ENCODE measurements around the gene ASCL3. TPM values are rescaled to one million over a fixed set of nuclear protein-coding genes. Genes with fewer than 3 reads are reported as not detected.

Gene ASCL3
- polyA plus RNA-seq, 1 donor from 2014 or later, result not detected

DNA sequence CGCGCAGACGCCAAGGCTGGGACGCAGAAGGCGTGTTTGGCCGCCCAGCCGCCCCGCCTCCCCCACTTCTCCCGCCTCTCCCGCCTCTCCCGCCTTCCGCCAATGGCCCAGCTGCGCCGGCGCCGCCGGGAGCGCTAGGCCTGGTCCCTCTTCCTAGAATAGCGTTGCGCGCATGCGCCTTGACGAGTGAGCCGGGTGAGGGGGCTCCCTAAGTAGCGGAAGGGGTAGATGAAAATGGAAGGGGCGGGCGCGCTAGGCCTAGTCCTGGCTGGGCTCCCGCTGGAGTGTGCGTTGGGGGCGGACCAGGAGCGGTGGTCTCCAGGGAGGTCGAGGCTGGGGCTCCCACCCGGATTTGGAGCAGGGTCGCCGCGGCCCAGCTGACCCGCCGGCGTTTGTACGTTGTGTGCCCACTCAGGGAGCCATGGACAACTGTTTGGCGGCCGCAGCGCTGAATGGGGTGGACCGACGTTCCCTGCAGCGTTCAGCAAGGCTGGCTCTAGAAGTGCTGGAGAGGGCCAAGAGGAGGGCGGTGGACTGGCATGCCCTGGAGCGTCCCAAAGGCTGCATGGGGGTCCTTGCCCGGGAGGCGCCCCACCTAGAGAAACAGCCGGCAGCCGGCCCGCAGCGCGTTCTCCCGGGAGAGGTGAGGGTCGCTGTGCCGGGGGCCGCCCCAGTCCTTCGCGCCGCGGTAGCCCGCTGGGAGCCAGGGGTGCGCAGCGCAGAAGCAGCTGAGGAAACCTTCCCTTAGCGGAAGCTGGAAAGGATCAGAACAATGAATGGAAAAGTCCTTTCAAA is 31.6 kb downstream of the ASCL3 start, which contains the start of gene AKIP1:
TSS of gene AKIP1 (plus strand) at position 161 of the 795 bp plus-strand sequence. CDS start at position 422, 261 bp downstream.
- Histone ChIP-seq H3K9me3 (ENCODE audit: low read length) (no peaks in the 10 kb centered on the region), H3K36me3 (ENCODE audit: insufficient read depth, low read length) (no peaks in the 10 kb centered on the region), H3F3A (ENCODE audit: insufficient read depth, low read length, poor library complexity, severe bottlenecking) (no peaks in the 10 kb centered on the region), H3K27me3 (ENCODE audit: insufficient read depth, low read depth, low read length) (no peaks in the 10 kb centered on the region), H3K9ac (ENCODE audit: low read length) (peak within 1 kb of the TSS; percentile 96), H3K79me2 (replicated peaks; ENCODE audit: insufficient read depth, low read length) (peaks cover 12% of the 10 kb centered on the region), H3K4me3 (ENCODE audit: low read length) (peak within 1 kb of the TSS; percentile 98), H3K4me2 (ENCODE audit: low read length) (peak within 1 kb of the TSS; percentile 39), H2AFZ (ENCODE audit: low read depth, low read length) (peak within 1 kb of the TSS; percentile 98), H4K20me1 (ENCODE audit: insufficient read depth) (no peaks in the 10 kb centered on the region), H3K27ac (ENCODE audit: low read length) (peak within 1 kb of the TSS; percentile 94), H3K9me2 (ENCODE audit: insufficient read depth, low read length) (no peaks in the 10 kb centered on the region)
- TF ChIP-seq RAD21 (conservative IDR thresholded peaks at IDR 0.05) (no peak), POLR2AphosphoS5 (IDR thresholded peaks at IDR 0.05) (peak; percentile 90), EZH2 (IDR thresholded peaks at IDR 0.05; ENCODE audit: borderline replicate concordance, insufficient read depth, low read length, poor library complexity, severe bottlenecking) (no peak), TAF1 (IDR thresholded peaks at IDR 0.05; ENCODE audit: low read depth) (peak; percentile 38), EP300 (conservative IDR thresholded peaks at IDR 0.05; ENCODE audit: poor library complexity, severe bottlenecking) (peak; percentile 26), MXI1 (conservative IDR thresholded peaks at IDR 0.05; ENCODE audit: poor library complexity, severe bottlenecking) (peak; percentile 66), SMC3 (conservative IDR thresholded peaks at IDR 0.05; ENCODE audit: poor library complexity) (peak; percentile 42)
- TF ChIP-seq, protein P1, sequence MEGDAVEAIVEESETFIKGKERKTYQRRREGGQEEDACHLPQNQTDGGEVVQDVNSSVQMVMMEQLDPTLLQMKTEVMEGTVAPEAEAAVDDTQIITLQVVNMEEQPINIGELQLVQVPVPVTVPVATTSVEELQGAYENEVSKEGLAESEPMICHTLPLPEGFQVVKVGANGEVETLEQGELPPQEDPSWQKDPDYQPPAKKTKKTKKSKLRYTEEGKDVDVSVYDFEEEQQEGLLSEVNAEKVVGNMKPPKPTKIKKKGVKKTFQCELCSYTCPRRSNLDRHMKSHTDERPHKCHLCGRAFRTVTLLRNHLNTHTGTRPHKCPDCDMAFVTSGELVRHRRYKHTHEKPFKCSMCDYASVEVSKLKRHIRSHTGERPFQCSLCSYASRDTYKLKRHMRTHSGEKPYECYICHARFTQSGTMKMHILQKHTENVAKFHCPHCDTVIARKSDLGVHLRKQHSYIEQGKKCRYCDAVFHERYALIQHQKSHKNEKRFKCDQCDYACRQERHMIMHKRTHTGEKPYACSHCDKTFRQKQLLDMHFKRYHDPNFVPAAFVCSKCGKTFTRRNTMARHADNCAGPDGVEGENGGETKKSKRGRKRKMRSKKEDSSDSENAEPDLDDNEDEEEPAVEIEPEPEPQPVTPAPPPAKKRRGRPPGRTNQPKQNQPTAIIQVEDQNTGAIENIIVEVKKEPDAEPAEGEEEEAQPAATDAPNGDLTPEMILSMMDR (IDR thresholded peaks at IDR 0.05; ENCODE audit: poor library complexity, severe bottlenecking), result no peak
- TF ChIP-seq, protein P2, sequence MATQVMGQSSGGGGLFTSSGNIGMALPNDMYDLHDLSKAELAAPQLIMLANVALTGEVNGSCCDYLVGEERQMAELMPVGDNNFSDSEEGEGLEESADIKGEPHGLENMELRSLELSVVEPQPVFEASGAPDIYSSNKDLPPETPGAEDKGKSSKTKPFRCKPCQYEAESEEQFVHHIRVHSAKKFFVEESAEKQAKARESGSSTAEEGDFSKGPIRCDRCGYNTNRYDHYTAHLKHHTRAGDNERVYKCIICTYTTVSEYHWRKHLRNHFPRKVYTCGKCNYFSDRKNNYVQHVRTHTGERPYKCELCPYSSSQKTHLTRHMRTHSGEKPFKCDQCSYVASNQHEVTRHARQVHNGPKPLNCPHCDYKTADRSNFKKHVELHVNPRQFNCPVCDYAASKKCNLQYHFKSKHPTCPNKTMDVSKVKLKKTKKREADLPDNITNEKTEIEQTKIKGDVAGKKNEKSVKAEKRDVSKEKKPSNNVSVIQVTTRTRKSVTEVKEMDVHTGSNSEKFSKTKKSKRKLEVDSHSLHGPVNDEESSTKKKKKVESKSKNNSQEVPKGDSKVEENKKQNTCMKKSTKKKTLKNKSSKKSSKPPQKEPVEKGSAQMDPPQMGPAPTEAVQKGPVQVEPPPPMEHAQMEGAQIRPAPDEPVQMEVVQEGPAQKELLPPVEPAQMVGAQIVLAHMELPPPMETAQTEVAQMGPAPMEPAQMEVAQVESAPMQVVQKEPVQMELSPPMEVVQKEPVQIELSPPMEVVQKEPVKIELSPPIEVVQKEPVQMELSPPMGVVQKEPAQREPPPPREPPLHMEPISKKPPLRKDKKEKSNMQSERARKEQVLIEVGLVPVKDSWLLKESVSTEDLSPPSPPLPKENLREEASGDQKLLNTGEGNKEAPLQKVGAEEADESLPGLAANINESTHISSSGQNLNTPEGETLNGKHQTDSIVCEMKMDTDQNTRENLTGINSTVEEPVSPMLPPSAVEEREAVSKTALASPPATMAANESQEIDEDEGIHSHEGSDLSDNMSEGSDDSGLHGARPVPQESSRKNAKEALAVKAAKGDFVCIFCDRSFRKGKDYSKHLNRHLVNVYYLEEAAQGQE (IDR thresholded peaks at IDR 0.05; ENCODE audit: borderline replicate concordance), result peak; percentile 14

DNA sequence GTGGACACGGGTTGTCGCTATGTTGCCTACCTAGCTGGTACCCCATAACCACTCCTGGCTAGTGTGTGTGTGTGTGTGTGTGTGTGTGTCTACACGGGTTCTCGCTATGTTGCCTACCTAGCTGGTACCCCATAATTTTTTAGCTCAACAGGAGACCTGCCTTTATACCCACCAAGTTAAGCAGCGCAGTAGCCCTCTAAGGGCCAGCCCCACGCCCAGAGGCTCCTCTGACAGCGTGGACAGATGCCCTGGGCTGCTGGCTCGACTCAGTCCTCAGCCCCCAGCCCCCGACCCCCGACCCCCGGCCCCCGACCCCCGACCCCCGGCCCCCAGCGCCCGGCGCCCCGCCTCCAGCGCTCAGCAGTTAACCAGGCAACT is 32.2 kb downstream of the ASCL3 start:
- Histone ChIP-seq H3K4me2 (ENCODE audit: low read length) (no peak overlapping the region), H3K27me3 (ENCODE audit: insufficient read depth, low read depth, low read length) (no peaks in the 10 kb centered on the region), H3K9ac (ENCODE audit: low read length) (peak overlapping the region; percentile 34), H2AFZ (ENCODE audit: low read depth, low read length) (peak overlapping the region; percentile 33), H3K79me2 (replicated peaks; ENCODE audit: insufficient read depth, low read length) (peaks cover 12% of the 10 kb centered on the region), H3K9me3 (ENCODE audit: low read length) (no peaks in the 10 kb centered on the region), H3K4me3 (ENCODE audit: low read length) (peak overlapping the region; percentile 98), H3K27ac (ENCODE audit: low read length) (no peak overlapping the region), H4K20me1 (ENCODE audit: insufficient read depth) (no peaks in the 10 kb centered on the region), H3K9me2 (ENCODE audit: insufficient read depth, low read length) (no peaks in the 10 kb centered on the region), H3K36me3 (ENCODE audit: insufficient read depth, low read length) (no peaks in the 10 kb centered on the region), H3F3A (ENCODE audit: insufficient read depth, low read length, poor library complexity, severe bottlenecking) (no peaks in the 10 kb centered on the region)
- TF ChIP-seq EZH2 (IDR thresholded peaks at IDR 0.05; ENCODE audit: borderline replicate concordance, insufficient read depth, low read length, poor library complexity, severe bottlenecking) (no peak), RAD21 (conservative IDR thresholded peaks at IDR 0.05) (no peak), TAF1 (IDR thresholded peaks at IDR 0.05; ENCODE audit: low read depth) (no peak), EP300 (conservative IDR thresholded peaks at IDR 0.05; ENCODE audit: poor library complexity, severe bottlenecking) (no peak), MXI1 (conservative IDR thresholded peaks at IDR 0.05; ENCODE audit: poor library complexity, severe bottlenecking) (no peak), SMC3 (conservative IDR thresholded peaks at IDR 0.05; ENCODE audit: poor library complexity) (no peak), POLR2AphosphoS5 (IDR thresholded peaks at IDR 0.05) (no peak)
- TF ChIP-seq, protein P1 (IDR thresholded peaks at IDR 0.05; ENCODE audit: poor library complexity, severe bottlenecking), result no peak
- TF ChIP-seq, protein P2 (IDR thresholded peaks at IDR 0.05; ENCODE audit: borderline replicate concordance), result no peak
